HG03139 (cell line): ENCODE results near the gene FAM72D.
"Not testable (repeated sequence)": the region's sequence is repeated elsewhere in the genome, so short reads cannot be mapped to it uniquely, and the experiment has no call there.

Experiments used
- ATAC-seq: cut with Tn5 transposase; IDR thresholded peaks from one replicate; pipeline ENCODE4 v1.9.1; 2021; ENCODE audit not compliant: unreplicated experiment

The FAM72D gene

GRCh38 chr1:145082483-145083255 lies 13.1 kb upstream of the FAM72D start:
- not testable (repeated sequence) for ATAC-seq

DNA sequence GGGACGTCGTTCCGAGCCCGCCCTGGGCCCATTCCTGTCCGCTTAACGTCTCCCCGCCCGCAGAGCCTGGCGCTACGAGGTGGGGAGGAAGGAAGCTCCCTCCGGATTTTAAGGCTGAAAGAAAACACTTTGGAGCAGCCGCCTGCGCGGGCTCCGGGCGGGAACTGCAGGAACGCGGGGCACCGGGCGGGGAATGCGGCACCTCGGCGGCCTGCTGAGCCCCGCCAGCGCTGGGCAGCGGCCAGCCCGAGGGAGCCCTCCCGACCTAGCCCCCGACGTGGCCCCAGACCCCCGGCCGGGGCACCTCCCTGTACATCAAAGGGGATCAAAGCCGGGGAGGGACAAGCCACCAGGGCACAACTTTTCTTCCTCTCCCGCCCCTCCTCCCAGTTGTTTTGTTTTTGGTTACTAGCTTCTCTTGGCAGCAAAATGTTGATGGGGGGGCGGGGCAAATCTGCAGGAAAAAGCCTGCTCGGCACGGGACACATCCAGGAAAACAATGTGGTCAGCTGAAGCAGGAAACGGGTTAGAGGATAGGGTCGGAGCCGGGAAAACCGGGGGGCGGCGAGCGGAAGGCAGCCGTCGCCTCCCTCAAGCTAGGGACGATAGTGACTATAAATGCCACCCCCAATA lies 2.1 kb upstream of the FAM72D start:
- not testable (repeated sequence) for ATAC-seq

DNA sequence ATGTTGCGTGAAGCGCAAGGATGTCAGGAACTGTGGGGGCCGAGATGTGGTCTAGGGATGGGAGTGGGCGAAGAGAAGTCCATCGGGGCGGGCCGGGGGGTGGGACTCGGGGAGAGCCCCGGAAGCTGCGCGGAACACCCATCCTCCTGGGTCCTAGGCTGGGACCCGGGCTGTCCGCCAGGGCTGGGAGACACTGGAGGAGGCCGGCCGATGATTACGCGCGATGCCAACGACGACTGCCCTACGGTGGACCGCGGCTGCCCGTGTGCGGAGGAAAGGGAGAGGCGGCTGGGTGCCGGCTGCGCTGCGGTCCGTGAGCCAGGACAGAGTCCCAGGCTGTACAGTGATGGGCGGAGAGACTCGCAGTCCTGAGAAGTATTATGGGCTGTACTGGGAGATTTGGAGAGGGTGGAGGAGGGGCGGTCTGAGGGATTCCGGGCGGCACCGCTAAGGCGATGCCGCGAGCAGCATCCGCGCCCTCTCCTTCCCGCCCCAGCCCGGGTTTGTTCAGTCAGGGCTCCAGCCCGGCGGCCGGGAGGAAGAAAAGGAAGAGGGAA lies 1.0 kb upstream of the FAM72D start:
- ATAC-seq = peak; percentile 3

DNA sequence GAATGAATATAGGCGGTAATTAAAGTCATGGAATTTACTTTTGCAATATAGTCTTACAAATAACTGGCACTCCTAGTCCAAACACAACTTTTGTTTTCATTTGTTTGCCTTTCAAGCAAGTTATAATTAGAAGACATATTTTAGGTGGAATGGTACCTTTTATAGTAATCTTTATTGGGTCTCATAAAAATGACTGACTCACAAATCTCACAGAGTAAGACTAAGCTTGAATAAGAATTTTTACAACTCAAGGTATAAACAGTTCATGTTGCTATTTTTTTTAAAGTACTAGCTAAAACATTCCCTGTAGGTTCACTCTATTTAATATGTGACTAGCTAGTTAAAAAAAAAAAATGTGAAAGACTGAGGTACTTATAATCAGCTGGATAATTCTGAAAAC lies 6.0 kb downstream of the FAM72D start:
- not testable (repeated sequence) for ATAC-seq

GRCh38 chr1:145103294-145103693 lies 7.5 kb downstream of the FAM72D start:
- ATAC-seq = not testable (repeated sequence)

DNA sequence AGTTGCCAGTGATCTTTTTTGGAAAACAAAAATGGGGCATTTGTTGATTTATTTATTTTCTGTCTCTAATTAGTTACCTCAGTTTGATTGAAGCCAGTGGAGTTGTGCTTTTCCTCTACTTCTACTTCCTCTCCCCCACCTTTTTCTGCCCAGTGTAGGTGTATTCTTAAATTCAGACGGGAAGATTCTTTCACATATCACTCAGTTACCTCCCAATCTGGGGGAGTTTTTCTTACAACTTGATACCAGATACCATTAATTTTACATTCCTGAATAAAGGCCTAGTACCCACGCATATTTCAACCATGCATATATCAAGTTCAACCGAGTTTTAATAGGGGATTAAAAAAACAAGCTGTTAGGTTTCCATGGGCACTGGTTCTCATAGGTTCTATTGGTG lies 15.9 kb downstream of the FAM72D start:
- ATAC-seq = not testable (repeated sequence)

- not testable (repeated sequence) for ATAC-seq
Observed at GRCh38 chr1:145112703-145113102, 16.9 kb downstream of the FAM72D start.

- not testable (repeated sequence) for ATAC-seq
Observed at GRCh38 chr1:145114560-145115057, 18.8 kb downstream of the FAM72D start.

DNA sequence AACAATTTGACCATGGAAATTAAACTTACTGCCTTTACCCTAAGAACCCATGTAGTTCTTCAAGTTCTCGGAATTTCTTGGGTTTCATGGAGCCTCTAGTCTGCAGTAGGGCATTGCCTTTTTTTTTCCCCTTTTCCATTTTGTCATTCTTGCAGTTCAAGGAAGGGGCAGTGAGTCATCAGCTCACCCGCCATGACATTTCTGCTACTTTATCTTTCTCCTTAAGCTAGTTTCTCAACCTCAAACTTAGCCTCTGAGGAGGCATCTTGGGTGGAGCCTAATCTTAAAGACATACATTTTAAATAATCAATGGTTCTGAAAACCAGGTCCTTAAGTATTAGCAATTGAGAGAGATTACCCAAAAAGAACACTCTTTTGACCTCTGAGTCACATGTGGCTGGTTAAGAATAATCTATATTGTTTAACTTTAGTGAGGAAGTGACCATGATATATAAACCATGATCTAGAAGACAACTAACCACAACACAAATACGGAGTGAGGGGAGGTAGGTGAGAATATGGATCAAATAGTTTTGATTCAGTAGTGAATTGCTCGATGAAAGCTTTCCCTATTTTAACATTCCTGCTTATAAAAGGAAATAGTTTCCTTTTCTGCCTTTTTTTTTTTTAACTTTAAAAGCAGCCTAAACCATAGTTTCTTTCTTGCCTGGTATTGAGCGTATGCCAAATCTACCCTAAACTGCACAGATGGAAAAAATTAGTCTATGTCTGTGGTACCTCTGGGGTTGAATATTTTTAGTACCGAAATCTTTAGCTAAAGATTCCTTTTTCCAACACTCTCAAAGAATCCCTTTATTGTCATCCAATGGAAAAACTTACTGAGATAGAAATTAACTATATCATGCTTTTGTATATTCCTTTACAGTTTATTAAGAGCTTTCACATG lies 20.1 kb downstream of the FAM72D start:
- ATAC-seq = not testable (repeated sequence)

DNA sequence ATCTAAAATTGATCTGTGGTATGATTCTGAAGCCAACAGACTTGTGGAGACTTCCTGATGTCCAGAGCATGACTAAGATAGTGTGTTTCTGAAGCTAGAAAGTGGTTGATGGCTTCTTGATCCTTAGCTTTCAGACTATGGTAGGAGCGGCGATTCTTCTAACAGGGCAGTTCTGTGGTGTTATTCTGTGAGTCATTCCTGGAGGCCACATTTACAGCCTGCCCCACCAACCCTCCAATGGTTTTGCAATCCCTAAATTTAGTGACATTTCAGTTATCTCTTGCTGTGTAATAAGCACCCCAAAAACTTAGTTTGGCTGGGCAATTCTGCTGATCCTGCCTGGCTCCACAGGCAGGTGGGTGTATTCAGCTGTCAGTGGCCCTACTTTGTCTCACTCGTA lies 24.1 kb downstream of the FAM72D start:
- ATAC-seq = not testable (repeated sequence)

DNA sequence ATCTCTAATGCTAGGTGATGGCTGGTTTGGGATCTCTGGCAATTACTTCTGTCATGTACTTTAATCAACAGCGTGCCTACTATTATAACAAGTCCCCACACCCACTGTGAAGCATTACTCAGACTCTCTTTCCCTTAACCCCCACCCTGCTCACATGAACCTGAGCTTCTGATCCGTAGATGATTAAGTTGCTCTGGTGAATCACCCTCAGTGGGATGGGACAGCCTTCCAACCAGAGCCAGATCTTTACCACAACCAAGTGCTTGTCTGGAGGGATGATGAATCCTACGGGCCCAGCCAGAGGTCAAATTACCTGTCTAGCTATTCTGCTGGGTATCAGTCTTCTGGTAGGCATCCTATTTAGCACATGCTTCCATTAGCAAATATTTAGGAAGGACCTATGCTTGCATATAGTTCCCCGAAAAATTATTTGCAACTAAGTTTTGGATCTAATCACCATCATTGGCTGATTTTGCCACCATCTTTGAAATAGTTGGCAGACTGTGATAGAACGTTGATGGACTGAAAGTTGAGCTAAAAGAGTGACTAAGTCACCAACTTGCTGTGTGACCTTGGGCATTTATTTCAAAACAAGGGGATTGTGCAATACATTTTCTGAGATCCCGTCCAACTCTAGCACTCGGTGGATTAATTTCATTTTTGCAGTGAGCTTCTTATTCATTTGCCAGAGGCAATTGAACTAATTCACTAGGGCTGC lies 26.7 kb downstream of the FAM72D start:
- ATAC-seq = not testable (repeated sequence)

GRCh38 chr1:145123062-145123395 lies 27.3 kb downstream of the FAM72D start:
- not testable (repeated sequence) for ATAC-seq

DNA sequence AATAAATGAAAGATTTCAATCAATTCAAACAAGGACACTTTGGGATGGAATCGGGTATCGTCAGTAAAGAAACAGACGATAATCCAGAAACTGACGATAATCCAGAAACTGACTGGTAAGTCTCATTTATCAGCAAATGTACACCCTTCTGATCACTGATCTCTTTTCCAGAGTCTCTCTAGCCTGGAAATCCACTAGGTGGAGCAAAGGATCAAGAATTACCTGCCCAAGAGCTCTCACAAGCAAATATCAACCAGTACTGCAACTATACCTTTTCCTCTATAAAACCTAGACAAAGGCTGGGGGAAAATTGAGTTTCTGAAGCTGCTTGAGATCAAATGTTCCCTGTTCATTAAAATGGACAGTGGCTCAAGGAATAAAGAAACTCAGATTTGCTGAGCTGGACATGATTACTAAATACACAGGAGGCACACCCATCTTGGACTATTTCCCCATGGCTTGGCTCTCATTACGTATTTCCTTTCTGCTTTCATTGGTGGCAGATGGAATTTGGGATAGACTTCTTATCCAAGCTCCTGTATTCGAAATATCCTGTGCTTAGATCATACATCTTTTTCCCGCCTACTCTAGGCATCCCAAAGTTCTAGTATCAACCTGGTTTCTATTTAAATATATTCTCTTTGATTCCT lies 28.3 kb downstream of the FAM72D start:
- not testable (repeated sequence) for ATAC-seq

GRCh38 chr1:145125112-145125511 lies 29.3 kb downstream of the FAM72D start:
- ATAC-seq = not testable (repeated sequence)

DNA sequence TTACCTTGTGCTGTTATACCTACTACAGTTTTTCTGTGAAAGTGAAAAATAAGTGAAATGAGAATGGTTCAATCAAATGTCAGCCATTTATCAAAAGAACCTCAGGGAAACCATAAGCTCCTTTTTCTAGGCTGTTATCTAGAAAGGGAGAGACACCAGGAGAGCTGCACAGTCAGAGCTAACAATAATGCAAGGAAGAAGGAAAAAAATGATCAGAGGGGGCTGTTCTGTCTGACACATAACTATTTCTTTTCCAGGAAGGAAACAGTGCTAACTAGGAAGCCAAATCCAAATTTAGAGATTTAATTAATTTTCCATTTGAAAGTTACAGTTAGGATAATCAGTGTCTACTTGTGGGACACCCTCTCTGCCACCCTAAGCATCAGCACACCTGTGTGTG lies 31.4 kb downstream of the FAM72D start:
- not testable (repeated sequence) for ATAC-seq

- not testable (repeated sequence) for ATAC-seq
Observed at GRCh38 chr1:145128697-145129469, 33.1 kb downstream of the FAM72D start.

DNA sequence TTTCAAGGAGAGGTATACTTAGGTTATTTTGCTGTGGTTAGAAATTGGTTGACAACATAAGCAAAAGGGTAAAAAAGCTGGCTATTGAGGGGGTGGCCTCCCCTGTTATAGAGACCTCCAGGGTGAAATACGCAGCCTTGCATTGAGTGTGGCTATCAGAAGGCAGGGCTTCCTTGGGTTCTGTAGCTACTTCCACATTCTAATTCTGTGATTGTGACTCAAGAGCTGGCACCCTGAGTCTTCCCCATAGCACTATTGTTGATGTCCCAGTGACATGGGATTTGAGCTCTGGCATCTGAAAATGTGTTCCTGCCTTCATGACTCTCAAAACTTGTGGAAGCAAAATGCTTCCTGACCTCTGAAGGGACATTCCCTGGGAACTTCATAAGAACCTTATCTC lies 38.7 kb downstream of the FAM72D start:
- not testable (repeated sequence) for ATAC-seq

GRCh38 chr1:145140549-145140948 lies 44.8 kb downstream of the FAM72D start:
- not testable (repeated sequence) for ATAC-seq
